IPS DF 4.7 (cell line): ENCODE results near the gene RAPGEF2.

Source experiments
- DNase-seq: peaks from one replicate; pipeline ENCODE4 v3.0.0-alpha.2; 2013; ENCODE audit warnings: low spot score; ENCODE audit errors: extremely low read depth

Gene RAPGEF2

DNA sequence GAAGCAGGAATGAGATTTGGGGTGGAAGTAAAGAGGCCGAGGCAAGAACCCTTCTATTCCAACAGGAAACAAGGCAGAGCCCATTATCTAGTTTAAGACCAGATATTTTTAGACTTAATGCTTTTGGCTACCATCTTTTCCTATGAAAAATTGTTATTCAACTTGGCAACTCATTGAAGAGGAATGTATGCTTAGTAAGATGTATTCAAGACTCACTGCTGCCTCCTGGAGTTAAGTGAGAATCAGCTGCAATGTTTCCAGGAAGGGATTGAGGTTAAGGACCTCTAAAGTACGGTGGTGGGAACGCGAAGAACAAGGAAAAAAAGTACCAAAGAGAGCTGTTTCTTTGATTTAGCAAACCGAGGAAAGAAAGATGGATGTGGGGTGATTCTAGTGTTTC, 89.1 kb downstream of the RAPGEF2 start:
- peak; percentile 41 for DNase-seq

DNA sequence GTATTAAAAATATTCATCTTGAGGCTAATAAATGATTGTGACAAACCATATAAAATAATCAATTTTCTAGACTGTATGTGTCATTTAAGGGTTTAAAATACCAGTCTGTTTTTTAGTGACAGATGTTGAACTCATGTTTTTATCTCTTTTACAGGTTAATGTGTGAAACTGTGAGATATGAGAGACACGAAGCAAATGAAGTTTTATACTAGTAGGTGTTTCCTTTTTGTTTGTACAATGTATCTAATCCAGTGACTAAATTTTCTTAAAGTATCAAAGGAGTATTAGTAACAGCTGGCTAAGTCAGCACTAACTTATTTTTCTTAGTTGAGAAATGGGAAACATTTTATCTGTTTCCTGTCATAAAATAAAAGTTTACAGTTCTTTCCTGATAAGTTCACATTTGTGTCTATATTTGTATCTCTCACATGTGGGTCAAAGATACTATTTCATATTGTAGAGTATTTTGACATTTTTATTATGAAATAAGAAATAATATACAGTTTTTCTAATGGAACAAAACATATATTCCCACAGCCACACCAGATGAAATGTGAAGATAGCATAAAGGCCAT, 90.3 kb downstream of the RAPGEF2 start:
- DNase-seq, result no peak

DNA sequence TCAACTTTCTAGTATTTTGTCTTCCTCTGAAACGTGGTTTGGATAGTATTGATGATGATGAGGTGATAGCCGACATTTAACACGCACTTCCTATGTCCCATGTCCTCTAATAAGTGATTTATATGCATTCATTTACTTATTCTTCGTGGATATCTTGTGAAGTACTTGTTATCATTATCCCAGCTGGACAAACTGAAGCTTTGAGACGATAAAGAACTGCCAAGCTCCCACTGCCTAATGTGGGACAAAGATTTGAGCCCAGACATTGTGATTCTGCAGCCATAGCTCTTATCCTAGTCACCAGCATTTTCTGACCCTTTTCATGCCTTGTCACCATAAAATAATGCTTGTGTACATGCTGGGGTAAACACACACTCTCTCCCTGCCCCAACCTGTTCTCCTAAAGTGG, 92.5 kb downstream of the RAPGEF2 start:
- DNase-seq, result no peak

DNA sequence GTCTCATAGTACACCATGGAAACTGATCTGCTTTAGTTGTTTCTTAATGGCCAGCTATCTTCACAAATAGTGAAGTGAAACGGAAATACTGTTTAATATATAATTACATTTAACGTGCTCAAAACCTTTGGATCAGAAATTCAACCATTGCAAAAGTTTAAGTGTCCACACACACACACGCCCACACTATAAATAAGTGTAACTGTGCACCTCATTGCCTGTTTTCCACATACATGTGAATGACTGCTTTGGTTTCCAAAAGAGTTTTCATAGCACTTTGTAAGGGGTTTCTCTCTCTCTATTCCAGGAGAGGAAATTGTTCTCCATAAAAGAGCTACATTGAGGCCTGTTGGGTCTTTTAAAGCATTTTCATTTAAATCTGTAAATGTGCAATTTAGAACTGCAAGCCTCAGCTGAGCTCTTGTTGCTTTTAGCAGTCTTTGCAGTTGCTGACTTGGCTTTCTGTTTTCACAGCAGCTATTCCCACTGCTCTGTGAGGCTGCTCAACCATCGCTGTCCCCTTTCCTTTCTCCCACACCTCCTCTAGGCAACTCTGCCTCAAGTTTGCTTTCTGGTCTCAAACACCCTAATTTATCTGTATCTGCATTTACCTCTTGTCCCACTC, 94.5 kb downstream of the RAPGEF2 start:
- no peak for DNase-seq

DNA sequence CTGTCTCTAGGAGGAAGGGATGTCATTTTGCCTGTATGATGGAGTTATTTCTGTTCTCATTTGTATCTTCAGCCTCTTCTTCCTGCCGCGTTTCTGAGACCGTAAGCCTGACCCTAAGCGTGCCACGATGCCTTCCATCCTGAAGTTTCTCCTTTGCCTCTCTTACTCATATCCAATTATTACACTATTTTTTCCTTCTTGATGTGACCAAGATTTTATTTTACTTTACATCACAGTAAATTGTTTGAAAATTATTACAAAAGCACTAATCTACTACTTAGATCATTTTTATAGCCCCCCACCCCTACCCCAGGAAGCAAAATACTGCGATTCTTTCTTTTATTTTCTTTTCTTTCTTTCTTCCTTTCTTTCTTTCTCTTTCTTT, 95.0 kb downstream of the RAPGEF2 start:
- DNase-seq, result no peak

DNA sequence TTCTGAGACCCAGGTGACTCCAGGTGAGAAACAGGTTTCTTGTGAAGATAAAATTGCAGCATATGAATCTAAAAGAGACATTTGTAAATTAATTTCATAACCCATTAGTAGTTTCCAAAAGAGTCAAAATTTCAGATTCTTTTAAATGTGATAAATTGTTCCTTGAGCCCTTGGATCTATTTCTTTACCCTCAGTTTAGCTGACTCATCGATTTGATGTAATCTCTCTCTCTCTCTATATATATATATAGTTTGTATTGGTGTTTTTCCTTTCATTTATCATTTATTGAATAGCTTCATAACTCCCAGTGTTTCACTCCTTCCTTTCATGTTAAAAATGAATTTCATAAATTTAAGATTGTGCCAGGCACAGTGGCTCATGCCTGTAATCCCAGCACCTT, 96.9 kb downstream of the RAPGEF2 start:
- DNase-seq, result no peak

DNA sequence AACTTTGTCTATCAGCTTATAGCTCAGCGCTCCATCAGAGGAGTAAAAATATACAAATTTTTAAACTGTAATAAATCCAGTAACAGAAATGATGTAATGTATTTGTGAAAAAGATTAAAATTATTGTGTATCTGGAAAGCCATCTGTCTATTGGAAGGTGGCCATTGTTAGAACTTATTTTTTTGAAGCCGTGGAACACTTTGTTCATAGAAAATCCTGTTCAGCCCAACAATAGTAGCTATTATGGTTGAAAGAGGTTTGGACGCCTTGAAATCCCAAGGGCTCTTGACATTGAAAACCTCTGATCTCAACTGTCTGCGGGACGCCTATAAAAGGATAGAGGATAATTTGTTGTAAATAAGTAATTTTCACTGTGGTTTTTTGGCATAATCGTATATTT, 98.3 kb downstream of the RAPGEF2 start:
- no peak for DNase-seq

DNA sequence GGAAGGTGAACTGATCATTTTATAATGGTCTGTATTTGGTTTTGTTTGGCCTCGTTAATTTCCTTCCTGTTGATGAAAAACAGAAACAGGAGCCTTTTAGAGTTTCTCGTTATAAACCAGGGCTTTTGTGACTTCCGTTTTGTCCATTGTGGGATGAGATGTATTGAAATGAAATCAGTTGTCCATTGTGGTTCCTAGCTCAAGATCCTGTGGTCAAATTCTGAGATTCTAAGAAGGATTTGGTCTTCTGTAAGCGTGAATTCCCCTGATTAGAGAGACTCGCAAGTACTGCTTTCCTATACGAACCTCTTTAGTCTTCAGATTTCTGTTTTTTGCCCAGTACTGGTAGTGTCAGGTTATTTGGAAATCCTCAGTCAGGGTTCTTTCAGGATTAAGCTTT, 101.7 kb downstream of the RAPGEF2 start:
- DNase-seq, result no peak

DNA sequence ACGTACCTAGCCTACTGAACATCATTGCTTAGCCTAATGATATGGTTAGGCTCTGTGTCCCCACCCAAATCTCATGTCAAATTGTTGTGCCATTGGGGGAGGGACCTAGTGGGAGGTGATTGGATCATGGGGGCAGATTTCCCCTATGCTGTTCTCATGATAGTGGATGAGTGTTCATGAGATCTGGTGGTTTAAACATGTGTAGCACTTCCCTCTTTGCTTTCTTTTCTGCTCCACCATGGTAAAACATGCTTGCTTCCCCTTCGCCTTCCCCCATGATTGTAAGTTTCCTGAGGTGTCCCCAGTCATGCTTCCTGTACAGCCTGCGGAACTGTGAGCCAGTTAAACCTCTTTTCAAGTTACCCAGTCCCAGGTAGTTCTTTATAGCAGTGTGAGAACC, 102.6 kb downstream of the RAPGEF2 start:
- no peak for DNase-seq

DNA sequence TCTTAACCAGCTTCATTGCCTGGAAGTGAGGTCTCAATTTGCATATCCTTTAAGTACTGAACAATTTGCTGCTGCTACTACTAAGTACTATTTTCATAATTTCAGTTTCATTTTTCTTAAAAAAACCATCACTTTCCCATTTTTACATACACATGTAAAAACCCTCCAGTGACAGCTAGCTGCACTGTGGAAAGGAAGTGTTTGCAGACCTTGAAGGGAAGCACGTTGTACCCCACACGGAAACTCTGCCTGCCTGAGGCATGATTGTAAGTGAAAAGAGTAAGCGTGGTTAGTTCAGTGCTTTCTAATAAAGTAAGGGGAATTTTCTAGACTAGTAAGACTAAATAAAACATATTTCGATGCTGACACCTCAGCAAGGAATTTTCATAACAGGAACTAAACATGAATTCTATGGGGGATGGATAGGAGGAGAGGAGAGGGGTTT, 103.6 kb downstream of the RAPGEF2 start:
- no peak for DNase-seq

DNA sequence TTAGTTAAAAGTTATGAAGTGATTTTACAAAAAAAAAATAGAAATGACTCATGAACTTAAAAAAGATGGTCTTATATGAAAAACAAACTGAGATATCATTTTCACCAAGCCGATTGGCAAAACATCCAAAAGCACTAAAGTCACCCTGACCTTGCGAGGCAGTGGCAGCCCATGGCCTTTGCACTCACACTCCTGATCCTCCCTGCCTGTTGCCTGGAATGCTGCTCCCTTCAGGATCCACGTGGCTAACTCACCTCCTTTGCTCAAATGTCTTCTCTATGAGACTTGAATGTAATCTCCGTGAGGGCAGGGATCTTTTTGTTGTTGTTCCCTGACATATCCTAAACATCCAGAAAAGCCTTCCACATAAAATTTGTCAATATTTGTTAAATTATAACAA, 106.4 kb downstream of the RAPGEF2 start:
- DNase-seq, result no peak

DNA sequence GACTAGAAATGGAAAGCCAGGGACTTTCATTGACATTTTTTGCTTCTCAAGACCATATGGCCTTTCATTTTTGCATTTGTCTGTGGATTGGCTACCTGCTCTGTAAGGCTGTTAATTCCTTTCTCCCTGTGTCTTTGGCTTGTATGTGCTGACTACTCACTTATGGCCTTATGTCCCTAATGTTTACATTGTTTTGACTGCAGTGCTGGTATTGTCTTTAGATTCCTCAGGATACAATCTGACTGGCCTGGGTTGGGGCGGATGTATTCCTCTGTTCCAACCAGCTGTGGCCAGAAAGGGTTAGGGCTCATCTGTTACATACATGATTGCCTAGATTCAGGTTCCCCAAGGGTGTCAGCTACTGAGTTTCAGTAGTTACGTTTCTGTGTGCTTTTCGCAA, 108.1 kb downstream of the RAPGEF2 start:
- no peak for DNase-seq

DNA sequence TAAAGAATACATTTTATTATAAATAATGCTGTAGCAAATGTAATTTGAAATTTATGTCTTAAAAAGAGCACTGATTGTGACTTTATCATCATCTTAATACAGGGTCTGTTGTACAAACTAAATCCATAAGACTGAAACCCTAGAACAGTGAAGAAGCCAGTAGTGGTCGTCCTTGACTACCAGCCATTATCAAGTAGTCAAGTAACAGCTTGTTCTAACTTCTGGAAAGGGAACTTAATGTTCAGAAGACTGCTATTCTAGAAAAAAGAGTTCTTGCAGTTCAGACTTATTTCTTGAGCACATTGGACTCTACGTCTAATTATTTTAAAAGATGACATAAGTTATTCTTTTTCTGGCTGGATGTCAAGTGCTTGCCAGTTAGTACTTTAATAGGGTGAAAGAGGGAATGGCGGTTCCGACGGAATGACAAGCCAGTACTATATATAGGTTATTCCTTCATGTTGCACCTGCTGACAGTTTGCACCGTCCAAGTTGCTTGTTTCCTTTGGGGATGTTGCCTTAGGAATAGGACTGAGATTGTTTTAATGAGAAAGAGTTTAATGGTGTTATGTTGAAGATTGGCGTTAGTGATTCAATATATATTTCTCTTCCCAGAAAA, 109.9 kb downstream of the RAPGEF2 start:
- DNase-seq, result no peak

DNA sequence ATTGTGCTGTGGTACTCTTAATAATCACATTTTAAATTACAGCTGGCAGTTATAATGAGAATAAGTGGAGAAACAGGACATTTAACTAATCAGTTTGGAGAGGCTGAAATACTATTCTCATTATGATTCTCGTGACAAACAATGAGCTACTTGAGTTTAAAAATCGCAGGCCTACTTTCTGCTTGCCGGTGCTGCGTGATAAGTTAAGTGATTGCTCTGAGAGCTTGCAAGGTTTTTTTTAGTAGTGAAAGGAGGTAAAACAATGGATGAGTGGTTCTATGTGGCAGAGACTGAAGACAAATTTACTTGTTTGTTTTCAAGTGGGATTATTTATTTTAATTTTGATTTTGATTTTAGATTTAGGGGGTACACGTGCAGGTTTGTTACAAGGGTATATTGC, 114.0 kb downstream of the RAPGEF2 start:
- DNase-seq, result no peak

DNA sequence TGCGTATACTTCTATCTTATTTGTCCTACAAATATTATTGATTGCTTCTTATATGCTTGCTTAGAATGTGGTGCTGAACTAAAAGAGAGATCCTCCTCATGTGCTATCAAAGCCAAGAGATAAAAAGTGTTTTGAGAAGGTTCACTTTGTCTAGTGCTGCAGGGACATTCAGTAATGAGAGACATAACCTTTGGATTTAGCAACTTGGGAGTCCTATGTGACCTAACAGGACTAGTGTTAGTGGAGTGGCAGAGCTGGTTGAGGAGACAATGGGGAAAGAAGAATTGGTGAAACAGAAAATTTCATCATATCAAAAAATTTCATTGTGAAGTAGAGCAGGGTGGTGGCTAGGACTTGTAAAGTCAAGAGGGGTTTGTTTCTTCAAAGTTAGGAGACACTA, 117.0 kb downstream of the RAPGEF2 start:
- no peak for DNase-seq

DNA sequence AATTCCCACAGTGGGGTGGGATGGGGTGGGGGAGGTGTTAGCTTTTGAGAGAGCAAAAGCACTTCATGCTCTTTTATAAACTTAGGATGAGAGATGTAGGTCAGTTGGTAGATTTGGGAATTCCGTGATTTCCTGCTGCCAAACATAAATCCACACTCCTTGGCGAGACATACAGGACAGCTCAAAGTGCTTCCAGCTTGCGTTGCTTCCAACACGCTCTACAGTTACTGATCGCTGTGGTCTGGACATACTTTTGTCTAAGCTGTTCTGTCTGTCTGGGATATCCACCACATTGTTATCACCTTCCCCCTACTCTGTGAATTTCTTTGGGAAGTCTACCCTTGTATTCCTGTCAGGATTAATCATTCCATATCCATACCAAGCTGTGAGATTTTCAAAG, 117.5 kb downstream of the RAPGEF2 start:
- DNase-seq, result no peak

DNA sequence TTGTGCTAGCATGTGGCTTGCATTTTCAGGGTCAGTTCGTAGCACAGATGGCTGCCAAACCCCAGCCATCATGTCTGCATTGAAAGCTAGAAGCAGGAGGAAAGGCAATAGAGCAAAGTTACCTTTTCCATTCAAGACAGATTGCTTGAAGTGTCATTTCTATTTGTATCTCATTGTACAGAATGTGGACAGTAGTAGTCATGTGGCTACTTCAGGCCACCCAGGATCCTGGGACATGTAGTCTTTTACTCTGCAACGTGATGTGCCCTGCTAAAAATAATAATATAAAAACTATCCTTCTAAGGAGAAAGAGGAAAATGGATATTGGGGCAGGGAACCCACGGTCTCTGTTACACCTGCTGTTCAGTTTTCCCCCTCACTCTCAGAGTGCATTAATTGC, 118.4 kb downstream of the RAPGEF2 start:
- DNase-seq, result no peak

DNA sequence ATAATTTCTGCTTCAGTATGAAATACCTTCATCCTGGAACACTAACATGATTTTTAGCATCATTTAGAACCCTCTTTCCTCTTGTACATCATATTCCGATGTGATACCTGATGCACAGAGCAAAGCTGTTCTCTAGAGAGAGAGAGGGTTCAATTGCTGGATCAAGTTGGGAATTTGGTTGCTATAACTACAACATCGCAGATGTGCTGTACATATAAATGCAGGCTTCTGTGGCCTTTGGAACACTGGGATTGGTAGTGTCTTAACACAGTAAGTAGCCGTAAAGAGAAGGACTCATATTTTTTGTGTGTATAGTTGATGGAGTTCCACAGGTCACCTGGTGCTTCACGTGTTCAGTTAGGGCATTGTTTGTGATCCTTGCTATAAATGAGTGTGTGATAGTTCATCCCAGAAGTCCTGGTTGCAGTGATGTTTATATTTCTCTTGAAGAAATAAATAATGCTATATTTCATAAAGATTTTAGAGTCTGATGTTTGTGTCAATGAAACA, 119.2 kb downstream of the RAPGEF2 start:
- DNase-seq, result no peak

DNA sequence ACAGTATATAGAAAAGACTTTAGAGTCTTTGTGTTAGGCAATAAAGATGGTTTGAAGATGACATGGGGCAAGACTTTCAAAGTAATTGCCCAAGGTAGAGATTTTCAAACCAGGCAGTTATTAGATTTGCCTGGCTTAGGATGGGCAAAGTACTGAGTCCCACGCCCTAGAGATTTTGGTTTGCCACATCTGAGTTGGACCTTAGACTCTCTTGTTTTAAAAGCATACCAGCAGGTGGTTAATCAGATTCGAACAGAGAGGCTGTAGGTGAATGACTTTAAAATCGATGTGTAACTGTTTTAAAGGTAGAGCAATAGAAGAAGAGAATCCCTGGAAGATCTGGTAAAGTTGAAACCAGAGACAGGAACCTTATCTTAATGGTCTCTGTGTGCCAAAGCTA, 121.5 kb downstream of the RAPGEF2 start:
- no peak for DNase-seq

DNA sequence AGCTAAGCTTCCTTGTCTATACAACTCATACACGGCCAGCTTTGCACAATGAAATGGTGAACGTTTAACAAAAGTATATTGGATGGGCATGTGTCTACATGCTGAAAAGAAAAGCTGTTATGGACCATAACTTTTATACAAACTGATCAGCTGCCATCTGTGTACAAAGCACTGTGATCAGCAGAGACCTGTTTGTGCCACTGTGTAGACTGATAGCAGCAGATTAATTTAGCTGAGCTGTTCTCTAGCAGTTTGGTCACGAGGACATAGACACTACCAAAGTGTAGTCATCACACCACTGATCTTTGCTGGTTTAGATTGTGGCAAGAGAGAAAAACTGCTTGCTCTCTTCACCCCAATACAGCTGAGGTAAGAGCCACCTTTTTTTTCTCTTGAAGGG, 124.5 kb downstream of the RAPGEF2 start:
- no peak for DNase-seq

DNA sequence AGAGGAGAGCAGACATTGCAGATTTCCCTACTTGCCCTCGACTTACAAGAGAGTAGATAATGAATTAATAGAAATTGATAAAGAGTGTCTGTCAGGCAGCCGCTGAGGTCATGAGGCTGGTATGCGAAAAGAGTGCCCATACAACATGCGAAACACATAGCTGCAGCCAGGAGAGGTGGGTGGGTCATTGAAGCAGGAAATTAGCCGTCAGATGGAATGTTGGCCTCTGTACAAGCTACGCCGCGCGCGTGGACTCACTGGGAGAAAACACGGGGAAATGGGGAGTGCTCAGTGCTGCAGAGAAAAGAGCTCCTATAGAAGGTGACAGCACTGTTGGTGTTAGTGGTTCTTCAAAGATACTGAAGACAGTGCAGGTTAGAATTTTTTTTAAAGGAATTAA, 125.1 kb downstream of the RAPGEF2 start:
- no peak for DNase-seq

DNA sequence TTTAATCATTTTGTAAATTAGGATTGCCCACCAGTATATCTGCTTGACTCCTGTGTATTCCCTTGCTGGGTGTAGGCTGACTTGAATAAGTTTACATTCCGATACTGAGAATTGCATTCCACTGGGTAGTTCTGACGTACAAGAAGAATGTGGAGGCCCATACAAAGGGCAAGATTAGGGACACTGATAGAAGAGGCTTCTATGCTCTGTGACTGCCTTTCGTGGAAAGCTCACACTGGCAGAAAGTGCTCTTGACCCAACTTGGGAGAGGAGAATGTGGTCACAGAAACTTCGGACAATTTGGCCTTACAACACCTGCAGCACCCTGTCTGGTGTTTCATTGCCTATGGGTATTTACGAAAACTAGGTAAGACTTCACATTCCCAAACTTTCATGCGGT, 126.3 kb downstream of the RAPGEF2 start:
- DNase-seq, result no peak

DNA sequence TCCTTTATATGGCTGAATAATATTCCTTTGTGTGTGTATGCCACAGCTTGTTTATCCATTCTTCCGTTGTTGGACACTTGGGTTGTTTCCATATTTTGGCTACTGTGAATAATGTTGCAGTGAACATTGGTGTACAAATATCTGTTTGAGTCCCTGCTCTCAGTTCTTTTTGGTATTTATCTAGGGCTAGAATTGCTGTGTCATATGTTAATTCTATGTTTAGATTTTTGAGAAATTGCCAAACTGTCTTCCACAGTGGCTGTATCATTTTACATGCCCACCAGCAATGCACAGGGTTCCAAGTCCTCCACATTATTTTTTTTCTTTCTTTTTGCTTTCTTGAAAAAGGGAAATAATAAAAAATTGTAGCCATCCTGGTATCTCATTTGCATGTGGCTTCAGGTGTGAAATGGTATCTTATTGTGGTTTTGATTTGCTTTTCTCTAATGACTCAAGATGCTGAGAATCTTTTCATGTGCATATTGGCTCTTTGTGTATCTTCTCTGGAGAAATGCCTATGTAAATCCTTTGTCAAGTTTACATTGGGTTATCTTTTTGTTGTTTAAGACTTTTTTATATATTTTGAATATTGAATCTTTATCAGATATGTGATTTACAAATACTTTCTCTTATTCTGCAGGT, 129.7 kb downstream of the RAPGEF2 start:
- DNase-seq, result no peak
